Mesenchymal stem cell (in vitro differentiated cells and primary cell): ENCODE results near the gene SLC20A1.
A peak's percentile ranks its signal among the peaks of the same experiment; 100 is the strongest.
"Not testable (repeated sequence)": the region's sequence is repeated elsewhere in the genome, so short reads cannot be mapped to it uniquely, and the experiment has no call there.

Experiments used
- DNase-seq: peaks from one replicate; pipeline ENCODE4 v3.0.0-alpha.2; 2013
- H2AFZ ChIP-seq: one replicate; pipeline ENCODE4 v1.6.1; 2013; ENCODE audit warnings: low read depth, mild to moderate bottlenecking, control low read depth, inconsistent platforms, low read length, moderate library complexity
- H2AK5ac ChIP-seq: 2 replicates; pipeline ENCODE4 v1.6.1; 2013; ENCODE audit warnings: low read length, moderate library complexity, mild to moderate bottlenecking, inconsistent platforms; ENCODE audit not compliant: severe bottlenecking
- H2BK120ac ChIP-seq: one replicate; pipeline ENCODE4 v1.6.1; 2013; ENCODE audit warnings: low read depth, mild to moderate bottlenecking, inconsistent platforms, low read length, moderate library complexity
- H2BK12ac ChIP-seq, 2 experiments: one replicate each; pipeline ENCODE4 v1.6.1; 2013; ENCODE audit warnings: inconsistent platforms in 2 of 2, low read length in 2 of 2, mild to moderate bottlenecking in 2 of 2, moderate library complexity in 2 of 2, control low read depth in 1 of 2
- H2BK15ac ChIP-seq: one replicate; pipeline ENCODE4 v1.6.1; 2013; ENCODE audit warnings: mild to moderate bottlenecking, low read depth, inconsistent platforms; ENCODE audit not compliant: poor library complexity, severe bottlenecking
- H2BK5ac ChIP-seq: 2 replicates; pipeline ENCODE4 v1.6.1; 2013; ENCODE audit warnings: low read depth, mild to moderate bottlenecking, low read length, control low read depth, inconsistent platforms; ENCODE audit not compliant: poor library complexity, severe bottlenecking
- H3K14ac ChIP-seq, 2 experiments: one replicate each; pipeline ENCODE4 v1.6.1; 2013; ENCODE audit warnings: inconsistent platforms in 2 of 2, low read length in 2 of 2, control low read depth in 1 of 2, mild to moderate bottlenecking in 1 of 2, moderate library complexity in 1 of 2
- H3K18ac ChIP-seq, 2 experiments: one replicate each; pipeline ENCODE4 v1.6.1; 2013; ENCODE audit warnings: inconsistent platforms in 2 of 2, low read length in 2 of 2, control low read depth in 1 of 2, low read depth in 1 of 2, mild to moderate bottlenecking in 1 of 2
- H3K23ac ChIP-seq, 2 experiments: one replicate each; pipeline ENCODE4 v1.6.1; 2013; ENCODE audit warnings: inconsistent platforms in 2 of 2, low read length in 2 of 2, mild to moderate bottlenecking in 2 of 2, moderate library complexity in 2 of 2, control low read depth in 1 of 2
- H3K27ac ChIP-seq: 2 replicates; pipeline ENCODE4 v1.5.1; 2013; ENCODE audit warnings: mild to moderate bottlenecking, moderate library complexity, low read length, control low read depth, inconsistent platforms; ENCODE audit not compliant: poor library complexity, severe bottlenecking
- H3K27me3 ChIP-seq, 2 experiments: 2 replicates each; pipeline versions ENCODE4 v1.6.1 to v1.7.0; 2013; ENCODE audit warnings: low read length in 2 of 2, mild to moderate bottlenecking in 2 of 2, moderate library complexity in 2 of 2, control low read depth in 1 of 2, inconsistent platforms in 1 of 2; ENCODE audit not compliant: control insufficient read depth in 1 of 2, insufficient read depth in 1 of 2
- H3K36me3 ChIP-seq, 2 experiments: 2 replicates each; pipeline versions ENCODE4 v1.6.1 to v1.7.0; 2013; ENCODE audit warnings: low read length in 2 of 2, control low read depth in 1 of 2, inconsistent platforms in 1 of 2, low read depth in 1 of 2, mild to moderate bottlenecking in 1 of 2; ENCODE audit not compliant: insufficient read depth in 2 of 2, control insufficient read depth in 1 of 2
- H3K4ac ChIP-seq, 2 experiments: one replicate each; pipeline ENCODE4 v1.6.1; 2013; ENCODE audit warnings: inconsistent platforms in 2 of 2, low read length in 2 of 2, mild to moderate bottlenecking in 2 of 2, moderate library complexity in 2 of 2, control low read depth in 1 of 2, low read depth in 1 of 2
- H3K4me1 ChIP-seq: 2 replicates; pipeline ENCODE4 v1.6.1; 2013; ENCODE audit warnings: low read depth, low read length, control low read depth; ENCODE audit not compliant: control insufficient read depth, insufficient read depth
- H3K4me2 ChIP-seq: 2 replicates; pipeline ENCODE4 v1.6.1; 2013; ENCODE audit warnings: low read length, mild to moderate bottlenecking, inconsistent platforms; ENCODE audit not compliant: poor library complexity, severe bottlenecking
- H3K4me3 ChIP-seq, 2 experiments: 2 replicates each; pipeline versions ENCODE4 v1.5.1 to v1.7.0; 2013; ENCODE audit warnings: low read length in 2 of 2, mild to moderate bottlenecking in 2 of 2, control low read depth in 1 of 2, low read depth in 1 of 2; ENCODE audit not compliant: insufficient read depth in 1 of 2
- H3K79me1 ChIP-seq: replicated peaks from 2 replicates; pipeline ENCODE4 v1.6.1; 2013; ENCODE audit warnings: mild to moderate bottlenecking, control low read depth, low read length, inconsistent platforms; ENCODE audit not compliant: poor library complexity, severe bottlenecking
- H3K9ac ChIP-seq: 2 replicates; pipeline ENCODE4 v1.7.0; 2013; ENCODE audit warnings: mild to moderate bottlenecking, low read length, moderate library complexity
- H3K9me3 ChIP-seq: 2 replicates; pipeline ENCODE4 v1.7.0; 2013; ENCODE audit warnings: mild to moderate bottlenecking, low read length; ENCODE audit not compliant: control insufficient read depth
- H4K8ac ChIP-seq: one replicate; pipeline ENCODE4 v1.6.1; 2013; ENCODE audit warnings: inconsistent platforms, mild to moderate bottlenecking, low read length, moderate library complexity
- H4K91ac ChIP-seq: one replicate; pipeline ENCODE4 v1.6.1; 2013; ENCODE audit warnings: mild to moderate bottlenecking, low read length, inconsistent platforms
- WGBS: methylation state at CpG from one replicate; pipeline ENCODE4 v1.1.7; 2013; ENCODE audit warnings: mixed read lengths; 5-methylcytosine and 5-hydroxymethylcytosine counted together

Gene SLC20A1

DNA sequence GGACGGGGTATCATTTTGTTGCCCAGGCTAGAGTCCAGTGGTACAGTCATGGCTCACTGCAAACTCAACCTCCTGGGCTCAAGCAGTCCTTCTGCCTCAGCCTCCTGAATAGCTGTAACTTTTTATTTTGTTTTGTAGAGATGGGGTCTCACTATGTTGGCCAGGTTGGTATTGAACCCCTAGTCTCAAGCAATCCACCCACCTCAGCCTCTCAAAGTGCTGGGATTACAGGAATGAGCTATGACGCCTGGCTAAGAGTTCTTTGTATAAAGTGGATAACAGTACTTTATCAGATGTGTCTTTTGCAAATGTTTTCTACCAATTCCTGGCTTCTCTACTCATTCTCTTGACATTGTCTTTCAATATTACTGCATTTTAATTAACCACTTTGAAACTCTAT, 57.9 kb downstream of the SLC20A1 start:
- H4K8ac ChIP-seq = no peak overlapping the region
- H3K4me3 ChIP-seq = no peak overlapping the region
- H3K27ac ChIP-seq = no peak overlapping the region
- H3K23ac ChIP-seq = no peak overlapping the region
- H3K27me3 ChIP-seq = peaks cover 0 to 9% of the 10 kb centered on the region in 2 experiments
- H3K14ac ChIP-seq = no peak overlapping the region
- no peak overlapping the region for H3K9ac ChIP-seq
- no peak overlapping the region for H2BK5ac ChIP-seq
- H3K79me1 ChIP-seq = no peaks in the 10 kb centered on the region
- no peaks in the 10 kb centered on the region for H3K9me3 ChIP-seq
- H4K91ac ChIP-seq = no peak overlapping the region
- 55% methylated on average over 1 of the region's 2 CpGs for WGBS
- no peak overlapping the region for H2AK5ac ChIP-seq
- H2BK15ac ChIP-seq = no peak overlapping the region
- no peak overlapping the region for H2AFZ ChIP-seq
- H3K4me1 ChIP-seq = no peaks in the 10 kb centered on the region
- H3K4me2 ChIP-seq = no peak overlapping the region
- H2BK12ac ChIP-seq = no peak overlapping the region
- H3K4ac ChIP-seq = no peak overlapping the region
- H3K36me3 ChIP-seq = no peaks in the 10 kb centered on the region
- H3K18ac ChIP-seq = no peak overlapping the region
- DNase-seq = no peak
- H2BK120ac ChIP-seq = no peak overlapping the region

DNA sequence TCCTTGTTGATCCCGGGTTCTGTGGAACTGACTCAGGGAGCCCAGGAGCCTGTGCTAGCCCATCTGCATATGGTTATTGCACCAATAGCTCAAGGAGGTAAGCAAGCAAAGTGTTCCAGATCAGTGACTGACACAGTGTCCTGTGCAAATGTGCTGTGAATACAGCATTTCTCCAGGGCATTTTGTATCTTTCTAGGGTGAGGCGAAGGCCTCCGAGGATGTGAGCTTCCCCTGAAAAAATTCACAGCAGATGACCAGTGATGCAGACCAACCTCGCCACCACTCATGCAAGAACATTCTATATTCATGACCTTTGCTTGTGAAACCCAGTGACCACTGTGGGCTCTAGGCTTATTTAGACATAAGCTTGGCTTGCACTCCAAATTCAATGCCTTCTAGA, 59.8 kb downstream of the SLC20A1 start:
- Histone ChIP-seq H3K9ac (no peak overlapping the region), H3K4ac (no peak overlapping the region), H3K4me1 (no peaks in the 10 kb centered on the region), H2AK5ac (no peak overlapping the region), H2BK15ac (no peak overlapping the region), H3K9me3 (no peaks in the 10 kb centered on the region), H4K91ac (no peak overlapping the region), H3K23ac (no peak overlapping the region), H4K8ac (no peak overlapping the region), H2BK12ac (no peak overlapping the region), H3K79me1 (no peaks in the 10 kb centered on the region), H2BK120ac (no peak overlapping the region), H3K27ac (no peak overlapping the region), H2BK5ac (no peak overlapping the region), H3K18ac (no peak overlapping the region), H3K4me2 (no peak overlapping the region), H3K4me3 (no peak overlapping the region), H3K36me3 (no peaks in the 10 kb centered on the region), H3K27me3 (peaks cover 0 to 9% of the 10 kb centered on the region in 2 experiments), H2AFZ (no peak overlapping the region), H3K14ac (no peak overlapping the region)
- no peak for DNase-seq
- 99% methylated on average over 4 of the region's 4 CpGs for WGBS

GRCh38 chr2:112706170-112706664, 60.5 kb downstream of the SLC20A1 start:
- H3K23ac ChIP-seq = no peak overlapping the region
- H3K4ac ChIP-seq = no peak overlapping the region
- H3K27me3 ChIP-seq = peaks cover 0 to 9% of the 10 kb centered on the region in 2 experiments
- no peak overlapping the region for H2AK5ac ChIP-seq
- H2AFZ ChIP-seq = no peak overlapping the region
- H2BK120ac ChIP-seq = no peak overlapping the region
- H3K4me2 ChIP-seq = no peak overlapping the region
- no peak overlapping the region for H4K8ac ChIP-seq
- peak; percentile 58 for DNase-seq
- H3K18ac ChIP-seq = no peak overlapping the region
- no peak overlapping the region for H3K27ac ChIP-seq
- no peaks in the 10 kb centered on the region for H3K36me3 ChIP-seq
- no peak overlapping the region for H4K91ac ChIP-seq
- no peak overlapping the region for H3K14ac ChIP-seq
- H3K4me3 ChIP-seq = no peak overlapping the region
- no peak overlapping the region for H2BK5ac ChIP-seq
- H3K4me1 ChIP-seq = no peaks in the 10 kb centered on the region
- H3K9ac ChIP-seq = no peak overlapping the region
- H2BK12ac ChIP-seq = no peak overlapping the region
- 50% methylated on average over 1 of the region's 5 CpGs for WGBS
- H3K79me1 ChIP-seq = no peaks in the 10 kb centered on the region
- H2BK15ac ChIP-seq = no peak overlapping the region
- no peaks in the 10 kb centered on the region for H3K9me3 ChIP-seq

- H3K4me3 ChIP-seq, H3K36me3 ChIP-seq, H3K79me1 ChIP-seq, H3K14ac ChIP-seq, H2AFZ ChIP-seq, H3K27me3 ChIP-seq, H2BK12ac ChIP-seq, H3K27ac ChIP-seq, H3K9ac ChIP-seq, H2BK15ac ChIP-seq, H2AK5ac ChIP-seq, H3K23ac ChIP-seq, H3K9me3 ChIP-seq, H4K8ac ChIP-seq, H4K91ac ChIP-seq, H2BK5ac ChIP-seq, H2BK120ac ChIP-seq, H3K4me1 ChIP-seq, H3K18ac ChIP-seq, H3K4ac ChIP-seq, H3K4me2 ChIP-seq, DNase-seq: not testable (repeated sequence)
- WGBS = 95% methylated on average over 7 of the region's 9 CpGs
These were observed 61.2 kb downstream of the SLC20A1 start for GRCh38 chr2:112706947-112707346.
